NCI-H345 (cell line): ENCODE measurements around the gene COL9A3.

ENCODE experiments used
- DNase-seq: peaks from one replicate; lab custom pipeline; 2025; lab: John Stamatoyannopoulos, UW

The COL9A3 gene

DNA sequence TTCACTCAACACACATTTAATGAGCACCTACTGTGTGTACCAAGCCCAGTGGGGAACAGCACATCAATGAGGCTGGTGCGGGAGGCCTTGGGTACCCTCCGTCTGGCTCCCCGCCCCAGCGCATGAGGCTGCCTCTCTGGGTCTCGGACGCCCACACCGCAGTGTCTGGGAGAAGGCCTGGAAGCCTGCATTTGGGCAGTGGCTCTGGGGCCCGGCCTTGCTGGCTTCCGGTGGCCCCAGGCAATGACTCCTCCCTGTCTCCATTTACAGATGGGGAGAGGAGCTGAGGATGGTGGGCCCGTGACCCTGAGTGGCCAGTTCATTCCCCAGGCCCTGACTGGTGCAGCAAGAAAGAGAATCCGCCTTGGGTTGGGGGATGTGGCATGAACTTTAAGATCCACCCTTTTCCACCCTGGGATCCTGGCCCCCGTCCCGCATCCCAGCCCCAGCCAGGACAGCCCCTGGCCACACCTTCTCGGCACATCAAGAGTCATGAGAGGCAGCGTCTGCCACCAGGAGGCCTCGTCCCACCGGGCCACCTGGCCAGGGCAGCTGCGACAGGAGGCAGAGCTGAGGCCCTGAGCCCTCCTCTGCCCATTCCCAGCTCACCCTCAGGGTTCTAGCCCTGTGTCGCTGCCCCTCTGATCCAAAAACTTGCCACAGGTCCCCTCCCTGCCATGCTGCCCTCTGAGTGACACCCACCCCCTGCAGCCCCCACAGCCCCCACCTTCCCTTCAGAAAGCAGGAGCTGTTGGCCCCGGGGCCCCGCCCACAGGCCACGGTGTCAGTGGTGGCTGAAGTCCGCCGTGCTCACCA is 38.0 kb upstream of the COL9A3 start:
- DNase-seq, result no peak

DNA sequence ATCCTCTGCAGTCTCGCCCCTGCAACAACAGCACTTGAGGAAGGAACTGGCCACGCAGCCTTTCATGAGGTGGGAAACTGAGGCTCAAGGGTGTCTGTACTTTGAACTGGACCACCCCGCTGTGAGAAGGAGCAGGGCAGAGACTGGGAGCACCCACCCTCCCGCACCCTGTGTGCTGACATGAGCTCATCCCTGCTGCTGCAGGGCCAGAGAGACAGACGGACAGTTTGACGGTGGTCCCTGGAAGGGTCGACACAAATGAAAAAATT is 37.5 kb upstream of the COL9A3 start:
- no peak for DNase-seq

DNA sequence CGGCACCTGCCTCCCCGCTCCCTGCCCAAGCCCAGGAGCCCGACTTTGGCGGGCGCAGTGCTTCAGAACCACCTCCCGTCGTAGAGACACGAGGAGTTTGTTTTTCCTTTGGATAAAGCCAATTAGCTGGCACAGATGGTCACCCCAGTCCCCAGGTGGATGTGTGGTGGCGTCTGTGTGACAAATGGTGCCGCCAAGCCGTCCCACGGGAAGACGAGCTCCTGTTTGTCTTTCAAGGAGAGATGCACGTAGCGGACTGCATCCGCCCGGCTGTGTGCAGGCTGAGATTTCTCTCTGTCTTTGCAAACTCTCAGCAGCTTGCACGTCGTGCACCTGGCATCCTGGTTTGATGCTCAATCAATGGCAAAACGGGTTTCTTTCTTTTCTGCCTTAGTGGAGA is 36.6 kb upstream of the COL9A3 start:
- peak; percentile 60 for DNase-seq

DNA sequence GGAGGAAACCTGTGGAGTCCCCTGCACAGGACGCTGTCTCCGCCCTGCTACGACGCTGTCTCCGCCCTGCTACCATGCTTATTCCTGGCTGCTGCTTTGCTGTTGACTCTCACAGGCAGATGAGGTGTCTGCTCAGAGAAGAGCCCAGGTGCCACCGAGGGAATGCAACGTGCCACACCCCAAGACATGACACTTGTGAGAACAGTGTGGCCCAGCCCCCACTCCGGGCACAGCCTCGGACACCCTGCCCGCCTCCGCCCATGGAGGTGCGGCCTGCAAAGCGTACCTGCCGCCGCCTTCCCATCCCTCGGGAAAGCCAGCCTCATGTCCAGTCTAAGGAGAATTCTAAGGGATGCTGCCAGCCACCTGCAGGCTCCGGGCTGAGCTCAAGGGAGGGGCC is 36.2 kb upstream of the COL9A3 start:
- DNase-seq, result peak; percentile 60

DNA sequence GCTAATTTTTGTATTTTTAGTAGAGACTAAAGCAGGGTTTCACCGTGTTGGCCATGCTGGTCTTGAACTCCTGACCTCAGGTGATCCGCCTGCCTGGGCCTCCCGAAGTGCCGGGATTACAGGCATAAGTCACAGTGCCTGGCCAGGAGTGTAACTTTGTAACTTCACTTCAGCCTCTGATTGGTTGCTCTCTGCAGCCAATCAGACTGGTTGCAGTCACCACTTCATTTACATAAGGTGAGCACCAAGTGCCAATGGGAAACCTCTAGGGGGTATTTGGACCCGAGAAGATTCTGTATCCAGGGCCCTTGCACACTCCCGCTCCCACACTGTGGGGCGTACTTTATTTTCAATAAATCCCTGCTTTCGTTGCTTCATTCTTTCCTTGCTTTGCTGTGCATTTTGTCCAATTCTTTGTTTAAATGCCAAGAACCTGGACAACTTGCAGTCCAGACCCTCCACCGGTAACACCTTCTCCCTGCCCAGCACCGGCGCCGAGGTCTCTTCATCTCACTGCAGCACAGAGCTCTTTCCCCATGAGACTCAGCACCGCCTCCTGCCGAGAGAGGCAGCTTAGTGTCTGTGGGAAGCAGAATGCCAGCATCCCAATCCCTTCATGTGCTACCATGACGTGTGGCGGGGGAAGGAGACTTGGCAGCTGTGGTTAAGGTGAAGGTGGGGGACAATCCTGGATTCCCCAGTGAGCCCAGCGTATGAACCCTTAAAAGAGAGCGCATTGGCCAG is 34.5 kb upstream of the COL9A3 start:
- DNase-seq, result no peak

DNA sequence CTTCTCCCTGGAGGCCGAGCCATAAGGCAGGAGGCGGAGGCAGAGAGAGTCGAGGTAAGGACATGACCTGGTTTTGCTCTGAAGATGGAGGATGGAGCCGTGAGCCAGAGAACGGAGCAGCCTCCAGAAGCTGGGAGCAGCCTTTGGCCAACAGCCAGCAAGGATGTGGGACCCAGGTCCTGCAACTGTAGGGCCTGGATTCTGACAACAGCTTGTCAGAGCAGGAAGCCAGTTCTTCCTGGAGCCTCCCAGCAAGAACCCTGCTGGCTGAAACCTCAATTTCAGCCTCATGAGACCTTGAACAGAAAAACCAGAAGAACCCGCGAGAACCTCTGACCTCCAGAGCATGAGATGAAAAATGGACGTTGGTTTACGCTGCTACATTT is 34.0 kb upstream of the COL9A3 start:
- no peak for DNase-seq

DNA sequence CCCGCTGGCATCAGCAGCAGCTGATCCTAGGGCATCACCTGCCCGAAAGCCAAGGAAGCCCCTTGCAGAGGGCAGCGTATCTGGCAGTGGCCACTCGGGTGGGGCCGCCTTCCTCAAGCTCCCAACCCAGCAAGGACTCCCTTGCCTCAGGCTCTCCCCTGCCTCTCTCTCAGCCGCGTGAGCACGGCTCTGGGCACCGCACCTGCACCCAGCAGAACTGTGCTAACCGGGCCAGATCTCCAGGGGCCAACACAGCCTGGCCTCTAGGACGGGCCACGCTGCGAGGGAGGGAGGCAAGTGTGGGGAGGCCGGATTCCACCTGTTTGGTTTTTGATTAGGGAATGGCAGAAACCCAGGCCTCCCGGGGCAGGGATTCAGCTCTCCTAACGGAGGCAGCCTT is 32.4 kb upstream of the COL9A3 start:
- DNase-seq, result no peak

DNA sequence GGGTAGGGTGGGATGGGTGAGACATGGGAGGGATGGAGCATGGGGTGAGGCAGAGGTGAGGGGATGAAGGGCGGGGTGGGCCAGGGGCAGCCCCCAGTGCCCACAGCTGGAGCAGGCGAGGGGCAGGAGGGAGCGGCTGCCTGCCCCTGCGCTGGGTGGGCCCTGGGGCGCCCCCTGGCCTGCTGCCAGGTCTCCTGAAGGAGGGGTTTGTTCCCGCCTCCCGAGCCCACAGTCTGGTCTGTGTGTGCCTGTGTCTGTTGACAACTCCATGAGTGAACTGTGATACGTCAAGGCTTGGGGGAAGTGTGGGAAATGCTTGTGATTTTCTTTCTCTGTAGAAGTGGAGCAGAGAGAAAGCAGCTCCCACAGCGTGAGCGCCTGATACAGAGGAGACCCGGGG is 31.5 kb upstream of the COL9A3 start:
- DNase-seq, result no peak

DNA sequence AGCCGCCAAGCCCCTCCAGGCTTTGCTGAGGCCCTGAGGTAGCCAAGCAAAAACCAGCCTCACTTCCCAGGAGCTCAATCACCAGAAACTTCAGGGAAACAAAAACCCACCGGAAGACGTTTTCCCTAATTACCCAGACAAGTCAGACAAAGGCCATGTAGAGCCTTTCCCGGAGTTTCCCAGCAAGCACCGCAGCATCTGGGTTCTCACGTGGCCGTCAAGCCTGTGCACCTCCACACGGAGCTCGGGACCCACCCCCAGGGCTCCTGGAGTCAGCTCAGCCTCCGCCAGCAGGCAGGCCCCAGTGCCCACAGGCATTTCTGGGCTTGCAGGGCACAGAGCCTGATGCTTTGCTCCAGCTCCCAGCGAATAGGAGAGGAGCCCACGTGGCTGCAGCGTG is 30.7 kb upstream of the COL9A3 start:
- DNase-seq, result no peak

DNA sequence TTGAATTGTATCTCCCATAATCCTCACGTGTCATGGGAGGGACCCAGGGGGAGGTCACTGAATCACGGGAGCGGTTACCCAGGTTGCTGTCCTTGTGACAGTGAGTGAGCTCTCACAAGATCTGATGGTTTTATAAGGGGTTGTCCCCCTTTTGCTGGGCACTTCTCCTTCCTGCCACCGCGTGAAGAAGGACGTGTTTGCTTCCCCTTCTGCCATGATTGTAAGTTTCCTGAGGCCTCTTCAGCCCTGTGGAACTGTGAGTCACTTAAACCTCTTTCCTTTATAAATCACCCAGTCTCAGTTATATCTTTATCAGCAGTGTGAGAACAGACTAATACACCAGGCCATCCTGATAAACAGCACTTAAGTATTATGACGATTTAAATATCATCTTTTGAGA is 29.5 kb upstream of the COL9A3 start:
- no peak for DNase-seq

DNA sequence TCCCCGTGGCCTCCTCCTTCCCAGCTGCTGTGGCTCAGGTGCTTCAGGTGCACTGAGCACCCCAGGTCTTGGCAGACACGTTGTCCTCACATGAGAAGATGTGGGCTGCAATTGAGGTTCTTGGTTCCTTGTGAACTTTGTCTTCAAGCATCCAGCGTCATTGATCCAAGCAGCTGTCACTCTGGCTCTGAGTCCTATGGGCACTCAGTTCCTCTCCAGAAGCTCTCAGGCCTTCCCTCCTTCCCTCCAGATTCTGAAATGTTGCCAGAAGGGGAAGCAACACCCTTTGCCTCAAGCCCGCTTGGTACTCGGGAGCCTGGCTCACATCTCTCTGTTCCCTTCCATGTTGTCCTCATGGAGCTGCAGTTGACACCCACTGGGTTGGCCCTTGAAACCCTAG is 29.0 kb upstream of the COL9A3 start:
- DNase-seq, result peak; percentile 22

DNA sequence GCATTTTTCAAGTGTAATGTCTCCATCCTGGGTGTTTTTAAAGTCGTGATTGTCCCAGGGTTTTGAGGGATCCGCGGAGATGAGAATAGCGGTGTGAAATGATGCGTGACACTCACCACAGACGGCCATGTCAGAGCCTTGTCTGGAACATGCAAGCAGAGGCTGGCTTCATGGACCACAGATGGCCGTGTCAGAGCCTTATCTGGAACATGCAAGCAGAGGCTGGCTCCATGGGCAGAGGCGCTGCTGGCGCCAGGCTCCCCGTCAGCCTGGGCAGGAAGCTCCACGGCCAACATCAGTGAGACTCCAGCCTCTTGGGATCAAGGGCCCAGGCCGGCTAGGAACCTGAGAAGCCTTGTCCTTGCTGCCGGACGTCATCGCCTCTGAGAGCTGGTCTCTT is 28.2 kb upstream of the COL9A3 start:
- no peak for DNase-seq

DNA sequence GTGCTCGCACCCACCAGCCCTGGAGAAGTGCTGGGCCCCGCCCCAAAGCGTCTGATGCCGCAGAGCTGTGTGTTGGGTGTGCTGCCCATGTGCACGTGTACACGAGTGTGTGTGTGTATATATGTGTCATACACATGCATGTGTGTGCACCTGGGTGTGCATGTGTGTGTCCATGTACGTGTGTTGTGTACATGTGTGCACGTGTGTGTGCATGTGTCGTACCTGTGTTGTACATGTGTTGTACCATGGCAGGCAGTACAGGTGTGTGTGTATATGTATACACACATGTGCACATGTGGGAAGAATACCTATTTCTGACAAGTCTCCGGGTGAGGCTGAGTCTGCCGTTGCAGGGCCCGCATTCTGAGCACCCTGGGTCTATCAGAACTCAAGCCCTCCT is 26.8 kb upstream of the COL9A3 start:
- DNase-seq, result no peak

DNA sequence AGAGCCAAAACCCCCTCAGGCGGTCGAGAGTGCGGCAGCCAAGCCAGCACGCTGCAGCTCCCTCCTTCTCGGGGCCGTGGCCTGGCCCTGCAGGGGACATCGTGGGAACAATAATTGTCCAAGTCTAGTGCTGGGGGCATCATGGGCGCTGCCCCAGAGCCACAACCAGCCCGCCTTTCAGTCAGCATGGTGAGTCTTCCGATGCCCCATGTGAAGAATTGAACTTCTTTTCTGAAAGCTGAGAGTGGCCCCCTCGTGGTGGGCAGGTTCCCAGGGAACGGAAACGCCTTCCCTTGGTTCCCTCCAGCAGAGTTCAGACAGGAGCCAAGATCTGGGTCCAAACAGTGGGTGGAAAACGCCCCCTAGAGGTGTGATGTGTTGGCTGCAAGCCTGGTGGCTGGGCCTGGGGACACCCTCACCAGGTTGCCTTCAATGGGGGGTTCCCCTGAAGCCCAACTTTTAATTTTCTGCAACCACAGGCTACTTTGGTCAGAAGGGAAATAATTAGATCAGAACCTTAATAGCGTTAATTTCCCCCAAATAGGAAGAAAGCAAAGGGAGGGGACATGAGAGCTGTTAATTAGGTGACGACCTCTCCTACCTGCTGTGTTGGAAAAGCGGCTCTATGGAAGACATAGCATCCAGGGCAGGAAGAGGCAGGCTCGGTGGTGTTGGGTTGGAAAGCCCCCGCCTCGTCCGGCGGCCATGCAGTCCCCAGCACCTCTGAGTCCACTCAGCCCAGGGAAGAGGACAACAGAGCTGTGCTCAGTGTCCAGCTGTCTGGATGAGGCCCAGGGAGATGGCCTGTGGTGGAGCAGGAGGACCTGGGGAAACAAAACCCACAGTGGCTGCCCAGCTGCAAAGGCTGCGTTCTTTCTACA is 25.3 kb upstream of the COL9A3 start:
- DNase-seq, result peak; percentile 93

DNA sequence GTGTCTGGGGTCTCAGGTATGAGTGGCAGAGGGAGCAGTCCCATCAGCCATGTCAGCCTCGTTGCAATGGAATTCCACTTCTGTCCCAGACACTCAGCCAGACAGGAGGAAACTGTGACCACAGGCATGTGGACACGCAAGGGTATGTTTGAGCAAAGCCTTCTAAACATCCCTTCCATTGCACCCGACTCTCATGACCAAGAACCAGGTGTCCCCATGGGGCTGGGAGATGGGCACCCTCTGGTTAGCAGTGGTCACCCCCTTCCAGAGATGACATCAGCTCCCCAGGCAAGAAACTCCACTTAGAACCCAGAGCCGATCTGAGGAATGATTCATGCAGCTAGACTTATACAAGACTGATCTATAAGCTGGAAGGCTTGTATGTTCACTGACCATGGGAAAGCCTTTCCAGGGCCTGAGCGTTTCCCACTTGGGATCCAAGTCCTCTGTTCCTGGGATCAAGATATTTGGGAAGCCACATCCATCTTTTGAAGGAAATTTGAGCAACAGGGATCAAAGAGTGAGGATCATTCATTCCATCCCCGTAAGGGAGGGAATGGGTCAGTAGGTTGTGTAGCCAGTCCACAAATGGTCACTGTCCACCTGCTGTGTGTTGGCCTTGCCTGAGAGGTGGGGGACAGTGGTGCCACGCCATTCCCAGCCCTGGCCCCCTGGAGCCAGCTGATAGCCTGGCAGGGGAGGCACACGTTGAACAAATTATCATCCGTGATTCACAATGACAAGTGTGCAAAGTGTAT is 24.5 kb upstream of the COL9A3 start:
- no peak for DNase-seq

DNA sequence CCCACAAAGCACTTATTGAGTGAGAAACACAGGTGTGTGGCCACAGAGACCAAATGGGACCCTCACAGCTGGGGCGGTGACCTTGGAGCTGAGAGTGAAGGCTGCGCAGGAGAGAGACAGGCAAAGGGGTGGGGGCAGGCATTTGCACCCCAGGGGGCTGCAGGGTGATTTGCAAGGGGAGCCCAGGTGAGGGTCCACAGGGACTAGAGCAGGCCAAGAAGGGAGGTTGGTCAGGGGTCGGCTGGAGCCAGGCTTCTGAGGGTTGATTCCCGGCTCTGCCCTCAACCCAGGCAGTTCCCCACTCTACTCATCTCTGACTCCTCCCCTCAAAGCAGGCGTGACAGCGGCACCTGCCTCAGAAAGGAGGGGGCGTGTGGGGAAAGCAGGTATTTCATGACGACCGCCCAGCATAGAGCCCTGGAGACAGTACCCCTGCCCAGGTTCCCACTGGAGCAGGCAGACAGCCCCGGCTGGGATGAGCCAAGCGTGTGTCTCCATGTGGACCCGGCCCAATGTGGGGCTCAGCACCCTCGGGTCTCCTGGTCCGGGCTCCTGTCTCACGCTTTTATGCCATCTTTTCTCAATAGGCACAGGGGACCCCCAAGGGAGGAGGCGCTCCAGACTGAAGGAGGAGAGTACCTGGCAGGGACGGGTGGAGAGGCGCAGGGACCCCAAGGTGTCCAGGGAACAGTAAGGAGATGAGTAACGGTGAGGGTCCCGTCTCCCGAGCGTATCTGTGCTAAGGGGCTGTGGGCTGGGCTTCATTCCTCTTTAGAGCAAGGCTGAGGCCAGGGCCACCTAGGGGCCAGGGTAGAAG is 23.7 kb upstream of the COL9A3 start:
- DNase-seq, result peak; percentile 87

DNA sequence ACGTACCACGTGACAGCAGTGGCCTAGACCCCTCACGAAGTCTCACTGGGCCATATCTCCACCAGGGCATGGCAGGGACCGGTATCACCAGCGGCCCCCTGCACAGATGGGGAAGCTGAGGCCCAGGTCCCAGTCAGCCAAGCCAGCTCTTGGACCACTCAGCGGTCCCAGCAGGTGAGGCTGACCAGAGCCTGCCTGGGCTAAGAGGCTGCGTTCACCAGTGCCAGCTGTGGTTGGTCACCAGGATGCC is 23.2 kb upstream of the COL9A3 start:
- no peak for DNase-seq

DNA sequence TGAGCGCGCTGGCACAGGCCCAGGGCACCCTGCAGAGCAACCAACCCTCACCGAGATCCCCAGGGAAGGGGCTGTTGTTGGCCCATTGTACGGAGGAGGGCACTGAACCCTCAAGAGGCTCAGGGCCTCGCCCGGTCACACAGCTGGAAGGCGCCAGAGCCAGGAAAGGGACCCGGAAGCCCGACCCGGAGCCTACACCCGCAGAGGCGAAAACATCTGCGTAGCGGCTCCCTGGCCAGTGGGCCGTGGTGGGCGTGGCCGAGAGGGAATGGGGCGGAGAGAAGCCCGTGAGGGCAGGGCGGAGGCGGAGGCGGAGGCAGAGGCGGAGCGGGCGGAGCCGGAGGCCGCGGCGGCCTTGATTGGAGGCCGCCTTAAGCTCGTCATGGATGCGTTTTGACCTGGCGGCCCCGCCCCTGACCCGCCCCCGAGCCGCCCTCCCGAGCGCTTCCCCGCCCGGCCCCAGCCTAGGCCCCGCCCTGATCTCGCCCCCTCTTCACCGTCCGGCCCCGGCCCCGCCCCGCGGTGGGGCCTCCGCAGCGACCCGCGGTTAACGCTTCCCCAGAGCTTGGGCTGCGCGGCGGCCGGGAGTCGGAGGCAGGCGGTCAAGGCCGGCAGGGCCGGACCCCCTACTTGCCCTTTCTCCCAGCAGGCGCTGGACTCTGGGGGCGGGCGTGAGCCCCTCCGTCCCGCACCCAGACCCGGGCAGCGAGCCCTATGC is 22.7 kb upstream of the COL9A3 start:
- DNase-seq, result peak; percentile 98

DNA sequence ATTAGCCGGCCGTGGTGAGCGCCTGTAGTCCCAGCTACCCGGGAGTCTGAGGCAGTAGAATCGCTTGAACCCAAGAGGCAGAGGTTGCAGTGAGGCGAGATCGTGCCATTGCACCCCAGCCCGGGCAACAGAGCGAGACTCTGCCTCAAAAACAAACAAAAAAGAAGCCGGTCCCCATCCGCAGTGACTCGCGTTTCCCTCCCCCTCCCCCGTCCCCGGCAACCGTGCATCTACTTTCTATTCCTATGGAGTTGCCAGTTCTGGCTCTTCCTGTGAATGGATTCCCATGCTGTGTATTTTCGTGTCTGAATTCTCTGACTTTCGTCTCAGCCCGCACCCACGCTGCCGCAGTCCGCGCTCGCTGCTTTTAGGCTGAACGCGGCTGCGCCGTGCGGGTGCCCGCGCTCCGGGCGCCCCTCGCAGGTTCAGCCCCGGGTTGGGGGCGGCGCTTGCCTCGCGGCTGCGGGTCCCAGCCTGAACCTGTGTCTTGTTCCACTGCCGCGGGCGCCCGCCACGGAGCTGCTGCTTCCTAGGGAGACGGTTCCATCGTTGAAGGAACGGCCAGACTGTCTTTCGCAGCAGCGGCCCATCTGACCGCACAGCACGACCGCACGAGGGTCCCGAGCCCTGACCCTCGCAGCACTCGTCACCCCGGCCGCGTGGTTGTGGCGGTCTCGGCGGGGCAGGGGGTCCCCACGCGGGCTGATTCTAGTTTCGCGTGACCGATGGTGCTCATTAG is 21.7 kb upstream of the COL9A3 start:
- DNase-seq, result peak; percentile 89
